NB4 (cell line): ENCODE data around the gene PAH.

Experiments
- MYC ChIP-seq: IDR thresholded peaks from 2 replicates; pipeline ENCODE4 v1.6.1; 2011; ENCODE audit warnings: low read depth, low read length
- POLR2A ChIP-seq: IDR thresholded peaks from 2 replicates; pipeline ENCODE4 v1.6.1; 2011; ENCODE audit warnings: mild to moderate bottlenecking; ENCODE audit not compliant: insufficient read length; ENCODE audit errors: extremely low read depth
- TF ChIP-seq, protein P1 (sequence below): IDR thresholded peaks from one replicate; pipeline ENCODE4 v1.5.1; 2012; ENCODE audit warnings: low read depth, low read length

DNA sequence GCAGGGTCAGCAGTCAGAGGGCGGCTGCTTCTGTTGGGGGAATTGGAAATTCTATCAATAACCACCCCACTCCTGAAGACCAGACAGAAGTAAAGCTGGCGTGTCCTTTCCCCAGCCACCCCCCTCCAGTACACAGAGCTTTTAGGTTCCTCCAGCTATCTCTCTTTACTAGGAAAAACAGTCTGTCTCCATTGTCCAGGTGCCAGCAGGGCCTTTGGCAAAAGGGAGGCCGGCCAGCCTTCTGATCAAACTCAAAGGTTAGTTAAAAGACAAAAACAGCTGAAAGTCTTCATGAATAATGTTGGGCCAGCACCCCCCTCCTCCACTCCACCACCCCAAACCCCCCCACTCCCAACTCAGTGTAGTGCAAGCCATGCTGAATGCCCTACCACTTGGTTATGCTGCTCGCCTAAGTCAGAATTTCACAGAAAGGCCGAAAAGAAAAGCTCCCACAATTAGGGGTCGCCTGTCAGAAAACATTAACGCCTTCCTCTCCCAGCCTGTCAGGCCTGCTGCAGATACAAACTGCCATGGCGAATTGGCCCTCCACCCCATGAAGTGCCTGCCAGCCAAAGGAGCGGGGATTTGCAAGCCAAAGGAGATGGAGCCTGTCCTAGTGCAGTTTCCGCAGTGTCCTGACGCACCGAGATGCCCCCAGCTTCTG is 49.3 kb upstream of the PAH start:
- TF ChIP-seq, protein P1, sequence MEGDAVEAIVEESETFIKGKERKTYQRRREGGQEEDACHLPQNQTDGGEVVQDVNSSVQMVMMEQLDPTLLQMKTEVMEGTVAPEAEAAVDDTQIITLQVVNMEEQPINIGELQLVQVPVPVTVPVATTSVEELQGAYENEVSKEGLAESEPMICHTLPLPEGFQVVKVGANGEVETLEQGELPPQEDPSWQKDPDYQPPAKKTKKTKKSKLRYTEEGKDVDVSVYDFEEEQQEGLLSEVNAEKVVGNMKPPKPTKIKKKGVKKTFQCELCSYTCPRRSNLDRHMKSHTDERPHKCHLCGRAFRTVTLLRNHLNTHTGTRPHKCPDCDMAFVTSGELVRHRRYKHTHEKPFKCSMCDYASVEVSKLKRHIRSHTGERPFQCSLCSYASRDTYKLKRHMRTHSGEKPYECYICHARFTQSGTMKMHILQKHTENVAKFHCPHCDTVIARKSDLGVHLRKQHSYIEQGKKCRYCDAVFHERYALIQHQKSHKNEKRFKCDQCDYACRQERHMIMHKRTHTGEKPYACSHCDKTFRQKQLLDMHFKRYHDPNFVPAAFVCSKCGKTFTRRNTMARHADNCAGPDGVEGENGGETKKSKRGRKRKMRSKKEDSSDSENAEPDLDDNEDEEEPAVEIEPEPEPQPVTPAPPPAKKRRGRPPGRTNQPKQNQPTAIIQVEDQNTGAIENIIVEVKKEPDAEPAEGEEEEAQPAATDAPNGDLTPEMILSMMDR, result no peak
- TF ChIP-seq POLR2A (no peak), MYC (no peak)
